DMS79 (cell line): Measurements from ENCODE around the gene MRPS26.
"Not testable (repeated sequence)": the region's sequence is repeated elsewhere in the genome, so short reads cannot be mapped to it uniquely, and the experiment has no call there.

Source experiments
- DNase-seq: peaks from one replicate; lab custom pipeline; 2025; lab: John Stamatoyannopoulos, UW

Gene MRPS26

DNA sequence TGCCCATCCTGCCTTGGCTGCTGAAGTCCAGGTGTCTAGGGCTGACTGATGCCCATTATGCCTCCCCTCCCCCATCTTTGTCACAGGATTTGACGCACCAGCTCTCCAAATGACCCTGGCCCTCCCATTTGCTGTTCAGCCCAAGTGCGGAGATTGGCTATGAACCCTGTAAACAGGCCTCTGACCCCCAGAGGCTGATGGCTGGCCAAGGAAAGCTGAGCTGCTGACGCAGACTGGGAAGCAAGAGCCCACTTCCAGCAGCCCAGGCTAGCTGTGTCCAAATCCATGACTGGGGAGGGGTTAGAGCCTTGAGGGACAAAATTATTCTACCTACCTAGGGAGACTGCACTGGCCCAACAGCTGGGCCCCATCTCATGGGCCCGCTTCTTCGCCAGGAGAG is 3.2 kb upstream of the MRPS26 start:
- no peak for DNase-seq

GRCh38 chr20:3043322-3043721 is 2.5 kb upstream of the MRPS26 start, which contains the start of gene GNRH2:
Gene GNRH2, plus strand, starts transcription at chr20:3043622. Its CDS starts 793 bp downstream, at chr20:3044415.
- DNase-seq = no peak

- DNase-seq = no peak
These were observed 1.4 kb upstream of the MRPS26 start for GRCh38 chr20:3044336-3044965.

DNA sequence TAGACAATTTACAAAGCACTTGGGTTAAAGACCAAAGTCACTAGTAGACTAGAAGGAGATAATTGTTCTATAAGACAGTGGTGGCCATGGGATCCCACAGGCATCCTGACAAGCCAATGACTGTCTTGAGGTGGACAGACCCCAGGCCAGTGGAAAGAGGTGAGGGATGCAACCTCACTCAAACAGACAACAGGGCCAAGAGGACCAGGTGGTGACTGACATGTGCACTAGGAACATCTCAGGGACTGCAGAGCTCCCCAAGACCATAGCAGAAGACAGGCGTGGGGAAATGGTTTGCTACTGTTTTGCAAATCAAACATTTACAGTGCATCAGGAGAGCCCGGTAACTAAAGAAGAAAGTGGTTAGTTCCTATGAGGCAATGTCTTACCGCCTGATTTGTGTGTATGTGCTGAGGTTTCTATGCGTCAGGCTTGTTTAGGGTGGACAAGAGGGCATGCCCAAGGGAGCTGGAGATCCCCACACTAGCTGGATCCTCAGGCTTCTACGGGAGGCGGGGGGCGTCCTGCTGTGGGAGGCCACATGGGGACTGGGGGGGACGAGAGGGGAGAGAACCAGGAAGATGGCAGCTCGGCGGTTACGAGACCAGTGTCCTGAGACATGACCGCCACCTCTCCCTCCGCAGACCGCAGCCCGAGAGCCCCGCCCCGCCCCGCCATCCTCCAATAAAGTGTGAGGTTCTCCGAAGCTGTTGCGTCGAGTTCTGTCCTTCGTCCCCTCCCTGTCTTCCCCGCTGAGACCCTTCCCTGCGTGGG is 623 bp upstream of the MRPS26 start:
- peak; percentile 66 for DNase-seq

DNA sequence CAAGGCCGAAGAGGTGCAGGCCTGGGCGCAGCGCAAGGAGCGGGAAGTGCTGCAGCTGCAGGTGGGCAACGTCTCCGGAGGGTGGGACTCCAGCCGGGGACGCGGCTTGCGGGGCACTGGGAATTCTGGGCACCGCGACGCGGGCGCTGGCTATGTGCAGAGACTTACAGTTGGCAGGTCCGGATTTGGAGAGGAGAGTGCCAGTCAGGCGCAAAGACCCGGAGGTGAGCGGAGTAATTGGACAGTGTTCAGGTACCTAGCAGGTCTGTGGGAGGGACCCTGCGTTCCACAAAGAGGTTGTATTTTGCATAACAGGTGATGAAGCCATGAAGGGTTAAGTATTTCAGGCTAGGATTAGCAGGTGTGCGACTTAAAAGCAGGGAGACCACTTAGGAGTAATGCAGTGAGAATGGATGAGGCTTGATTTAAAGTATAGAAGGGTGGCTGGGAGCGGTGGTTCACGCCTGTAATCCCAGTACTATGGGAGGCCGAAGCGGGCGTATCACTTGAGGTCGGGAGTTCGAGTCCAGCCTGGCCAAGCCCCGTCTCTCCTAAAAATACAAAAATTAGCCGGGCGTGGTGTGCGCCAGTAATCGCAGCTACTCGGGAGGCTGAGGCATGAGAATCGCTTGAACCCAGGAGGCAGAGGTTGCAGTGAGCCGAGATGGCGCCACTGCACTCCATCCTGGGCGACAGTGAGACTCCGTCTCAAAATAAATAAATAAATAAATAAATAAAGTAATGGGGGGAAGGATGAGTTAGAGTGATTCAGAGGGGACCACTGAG is 1.0 kb downstream of the MRPS26 start:
- DNase-seq = peak; percentile 92

- no peak for DNase-seq
These were observed 1.9 kb downstream of the MRPS26 start for GRCh38 chr20:3047486-3048419.

GRCh38 chr20:3051385-3052019 is 5.7 kb downstream of the MRPS26 start:
- no peak for DNase-seq

- no peak for DNase-seq
These were observed 13.6 kb downstream of the MRPS26 start for GRCh38 chr20:3059489-3059888.

GRCh38 chr20:3064119-3064518 is 18.3 kb downstream of the MRPS26 start:
- DNase-seq = not testable (repeated sequence)

GRCh38 chr20:3067139-3068014 is 21.5 kb downstream of the MRPS26 start:
- no peak for DNase-seq

GRCh38 chr20:3068075-3068474 is 22.2 kb downstream of the MRPS26 start:
- DNase-seq = no peak

GRCh38 chr20:3068986-3069900 is 23.4 kb downstream of the MRPS26 start:
- no peak for DNase-seq

- DNase-seq = no peak
These were observed 24.9 kb downstream of the MRPS26 start for GRCh38 chr20:3070725-3071124.

DNA sequence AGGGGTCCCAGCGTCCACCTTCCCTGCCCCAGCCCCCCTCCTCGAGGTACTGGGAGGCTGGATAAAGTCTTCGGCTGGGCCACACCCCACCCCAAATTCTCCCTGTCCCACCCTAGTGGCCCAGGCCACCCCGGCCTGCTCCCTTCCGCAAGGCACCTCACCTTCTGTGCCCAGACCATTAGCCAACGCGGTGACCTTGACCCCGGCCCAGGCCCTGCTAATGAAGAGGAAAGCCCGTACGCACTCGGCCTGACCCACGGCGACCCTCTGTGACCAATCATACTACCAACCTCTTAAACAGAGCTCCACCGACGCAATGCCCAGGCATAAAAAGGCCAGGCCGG is 25.4 kb downstream of the MRPS26 start:
- no peak for DNase-seq

GRCh38 chr20:3071610-3072529 is 26.0 kb downstream of the MRPS26 start, which contains the start of gene OXT:
Gene OXT, plus strand, starts transcription at chr20:3071620. Its CDS starts 36 bp downstream, at chr20:3071656.
- DNase-seq = no peak

GRCh38 chr20:3072530-3073250 is 26.8 kb downstream of the MRPS26 start:
- DNase-seq = no peak

DNA sequence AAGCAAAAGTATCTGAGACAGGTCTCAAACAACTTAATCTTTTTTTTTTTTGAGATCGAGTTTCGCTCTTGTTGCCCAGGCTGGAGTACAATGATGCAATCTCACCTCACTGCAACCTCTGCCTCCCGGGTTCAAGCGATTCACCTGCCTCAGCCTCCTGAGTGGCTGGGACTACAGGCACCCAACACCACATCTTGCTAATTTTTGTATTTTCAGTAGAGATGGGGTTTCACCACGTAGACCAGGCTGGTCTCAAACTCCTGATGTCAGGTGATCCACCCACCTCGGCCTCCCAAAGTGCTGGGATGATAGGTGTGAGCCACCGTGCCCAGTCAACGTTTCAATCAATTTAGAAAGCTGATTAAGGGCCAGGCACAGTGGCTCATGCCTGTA is 27.4 kb downstream of the MRPS26 start:
- DNase-seq = not testable (repeated sequence)
